Activated effector memory CD4-positive, alpha-beta T cell treated with anti-CD3 and anti-CD28 coated beads, Interleukin-2, amount 50 U/mL, for 16 hours (primary cell): ENCODE measurements around the gene TRAF3IP1.
"Not testable (repeated sequence)": the region's sequence is repeated elsewhere in the genome, so short reads cannot be mapped to it uniquely, and the experiment has no call there.

Experiments used
- DNase-seq: peaks from one replicate; pipeline ENCODE4 v3.0.0-alpha.2; 2020

The TRAF3IP1 gene

GRCh38 chr2:238313289-238313990 is 6.9 kb upstream of the TRAF3IP1 start:
- peak; percentile 59 for DNase-seq

GRCh38 chr2:238313991-238314350 is 6.3 kb upstream of the TRAF3IP1 start:
- DNase-seq: peak; percentile 54

- DNase-seq: peak; percentile 41
Measured at GRCh38 chr2:238314576-238314975, 5.7 kb upstream of the TRAF3IP1 start.

GRCh38 chr2:238315031-238315595 is 5.2 kb upstream of the TRAF3IP1 start:
- peak; percentile 41 for DNase-seq

- DNase-seq: no peak
Measured at GRCh38 chr2:238320648-238321281, 447 bp downstream of the TRAF3IP1 start.

- peak; percentile 43 for DNase-seq
Measured at GRCh38 chr2:238321467-238321866, 1.1 kb downstream of the TRAF3IP1 start.

- DNase-seq: peak; percentile 50
Measured at GRCh38 chr2:238322001-238322411, 1.7 kb downstream of the TRAF3IP1 start.

- not testable (repeated sequence) for DNase-seq
Measured at GRCh38 chr2:238324248-238324647, 3.9 kb downstream of the TRAF3IP1 start.

- no peak for DNase-seq
Measured at GRCh38 chr2:238325694-238326093, 5.4 kb downstream of the TRAF3IP1 start.

GRCh38 chr2:238326801-238327365 is 6.6 kb downstream of the TRAF3IP1 start:
- no peak for DNase-seq

- DNase-seq: no peak
Measured at GRCh38 chr2:238327751-238328150, 7.4 kb downstream of the TRAF3IP1 start.

GRCh38 chr2:238330391-238330790 is 10.1 kb downstream of the TRAF3IP1 start:
- DNase-seq: no peak

GRCh38 chr2:238331916-238332315 is 11.6 kb downstream of the TRAF3IP1 start:
- no peak for DNase-seq

- DNase-seq: no peak
Measured at GRCh38 chr2:238334885-238335284, 14.6 kb downstream of the TRAF3IP1 start.

- not testable (repeated sequence) for DNase-seq
Measured at GRCh38 chr2:238335591-238335990, 15.3 kb downstream of the TRAF3IP1 start.

GRCh38 chr2:238336151-238336550 is 15.8 kb downstream of the TRAF3IP1 start:
- DNase-seq: no peak

- no peak for DNase-seq
Measured at GRCh38 chr2:238336793-238337444, 16.6 kb downstream of the TRAF3IP1 start.

- no peak for DNase-seq
Measured at GRCh38 chr2:238337846-238338245, 17.5 kb downstream of the TRAF3IP1 start.

- DNase-seq: no peak
Measured at GRCh38 chr2:238338710-238339394, 18.5 kb downstream of the TRAF3IP1 start.

- DNase-seq: no peak
Measured at GRCh38 chr2:238339395-238339780, 19.1 kb downstream of the TRAF3IP1 start.

GRCh38 chr2:238339814-238340213 is 19.5 kb downstream of the TRAF3IP1 start:
- DNase-seq: no peak

GRCh38 chr2:238341536-238341935 is 21.2 kb downstream of the TRAF3IP1 start:
- no peak for DNase-seq

GRCh38 chr2:238344035-238344434 is 23.7 kb downstream of the TRAF3IP1 start:
- DNase-seq: no peak
